Small intestine (tissue), 7 donors: ENCODE results near the gene ALDH1B1. TPM values are rescaled to one million over a fixed set of nuclear protein-coding genes. Genes with fewer than 3 reads are reported as not detected.
A peak's percentile ranks its signal among the peaks of the same experiment; 100 is the strongest.

Experiments used
- DNase-seq, 2 donors: peaks; one replicate each; pipeline versions ENCODE4 v3.0.0 to v3.0.0-alpha.2; 2013
- FAIRE-seq: peaks from 2 replicates; lab custom pipeline; 2012; peaks lifted over from hg19 to GRCh38; lab: Jason Lieb, UNC
- H3K27ac ChIP-seq, 3 donors: one replicate each; pipeline ENCODE4 v1.5.1; 2013; ENCODE audit warnings: low read length in 2 of 3, mild to moderate bottlenecking in 2 of 3, control low read depth in 1 of 3, inconsistent platforms in 1 of 3, low read depth in 1 of 3, moderate library complexity in 1 of 3
- H3K27me3 ChIP-seq, 3 donors: one replicate each; pipeline ENCODE4 v1.6.1; 2013; ENCODE audit warnings: low read length in 3 of 3, inconsistent platforms in 1 of 3; ENCODE audit not compliant: control insufficient read depth in 3 of 3, insufficient read depth in 3 of 3
- H3K36me3 ChIP-seq, 3 donors: one replicate each; pipeline ENCODE4 v1.6.1; 2013; ENCODE audit warnings: low read length in 3 of 3, inconsistent platforms in 1 of 3, low read depth in 1 of 3, mild to moderate bottlenecking in 1 of 3, moderate library complexity in 1 of 3; ENCODE audit not compliant: control insufficient read depth in 3 of 3, insufficient read depth in 2 of 3
- H3K4me1 ChIP-seq, 3 donors: one replicate each; pipeline ENCODE4 v1.6.1; 2013; ENCODE audit warnings: low read length in 2 of 3, inconsistent platforms in 1 of 3, low read depth in 1 of 3, mild to moderate bottlenecking in 1 of 3, moderate library complexity in 1 of 3; ENCODE audit not compliant: control insufficient read depth in 3 of 3, insufficient read depth in 2 of 3
- H3K4me3 ChIP-seq, 3 donors: one replicate each; pipeline ENCODE4 v1.5.1; 2013; ENCODE audit warnings: low read length in 3 of 3, control low read depth in 1 of 3, inconsistent platforms in 1 of 3, low read depth in 1 of 3, mild to moderate bottlenecking in 1 of 3, moderate library complexity in 1 of 3
- H3K9me3 ChIP-seq, 2 donors: one replicate each; pipeline ENCODE4 v1.6.1; 2013; ENCODE audit warnings: low read depth in 1 of 2, low read length in 1 of 2; ENCODE audit not compliant: control insufficient read depth in 2 of 2, insufficient read depth in 1 of 2
- WGBS, 3 donors: extraction: QIAGEN DNeasy Blood & Tissue Kit; methylation state at CpG; one replicate each; pipeline ENCODE4 v1.1.7; 2013; 5-methylcytosine and 5-hydroxymethylcytosine counted together
- polyA plus RNA-seq, 4 donors: library from polyadenylated mRNA; stranded (reverse) in 3 of 4; unstranded in 1 of 4; fragments of 200-250 nt in 3 of 4; fragments of 120-200 nt in 1 of 4; gene quantifications; one replicate each; pipeline versions ENCODE4 v1.2.1 to v1.2.3, GENCODE V29; 2013
- donor health status: healthy with polysubstance abuse.
- donor health status: control.
- donor health status: control.
- donor health status: Bipolar disorder and iron deficiency.
- donor health status: healthy.

ALDH1B1 gene
- polyA plus RNA-seq, 4 donors: 4.2 to 153 (median 33.8) TPM

- DNase-seq (no peak), FAIRE-seq (no peak)
- H3K27ac ChIP-seq: no peak overlapping the region
- H3K27me3 ChIP-seq: peaks cover 0 to 28% (median 13%) of the 10 kb centered on the region in 3 donors
- 91 to 100% (median 100%) methylated on average over 1 of the region's 1 CpG for WGBS, 3 donors
- no peaks in the 10 kb centered on the region for H3K4me1 ChIP-seq
- no peak overlapping the region for H3K4me3 ChIP-seq
- H3K36me3 ChIP-seq: no peaks in the 10 kb centered on the region
- no peaks in the 10 kb centered on the region for H3K9me3 ChIP-seq
These were observed 25.9 kb downstream of the ALDH1B1 start for GRCh38 chr9:38418366-38418765.

- no peaks in the 10 kb centered on the region for H3K9me3 ChIP-seq
- DNase-seq (no peak), FAIRE-seq (no peak)
- H3K36me3 ChIP-seq: no peaks in the 10 kb centered on the region
- 74 to 80% (median 75%) methylated on average over 5 of the region's 5 CpGs for WGBS, 3 donors
- H3K27ac ChIP-seq: no peak overlapping the region
- H3K4me3 ChIP-seq: no peak overlapping the region
- no peaks in the 10 kb centered on the region for H3K4me1 ChIP-seq
- H3K27me3 ChIP-seq: peaks cover 4 to 32% (median 18%) of the 10 kb centered on the region in 3 donors
These were observed 26.7 kb downstream of the ALDH1B1 start for GRCh38 chr9:38419181-38419580.

DNA sequence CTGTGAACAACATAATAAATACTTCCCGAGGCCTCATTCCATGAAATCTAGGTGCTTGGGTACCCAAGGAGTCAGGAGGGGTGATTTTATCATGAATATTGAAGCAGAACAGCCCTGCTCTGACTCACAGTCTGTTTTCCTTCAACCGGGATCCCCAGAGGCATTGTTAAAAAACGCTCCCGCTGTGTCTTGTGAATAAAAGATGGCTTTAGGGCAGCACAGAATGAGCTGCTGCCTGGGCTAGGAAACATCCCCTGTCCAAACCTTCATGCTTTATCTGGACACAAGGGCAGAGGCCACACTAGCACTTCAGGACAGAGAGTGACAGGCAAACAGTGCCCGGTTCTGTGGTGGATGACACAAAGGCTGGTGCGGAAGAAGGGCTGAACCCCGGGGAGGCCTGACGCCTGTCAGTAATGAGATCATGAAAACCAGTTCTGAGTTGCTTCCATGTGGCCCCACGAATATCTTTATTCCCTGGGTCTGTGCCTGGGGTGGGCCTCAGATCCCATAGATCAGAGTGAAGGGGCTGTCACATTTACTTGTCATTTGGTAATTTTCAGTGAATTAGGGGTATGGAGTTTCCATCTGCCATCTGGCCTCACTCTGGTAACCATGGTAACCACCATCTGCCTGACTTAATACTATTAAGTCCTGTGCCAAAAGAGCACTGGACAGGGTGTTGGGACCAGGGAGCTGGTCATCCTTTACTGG, 29.2 kb downstream of the ALDH1B1 start:
- no peak for DNase-seq
- no peaks in the 10 kb centered on the region for H3K36me3 ChIP-seq
- peaks cover 7 to 37% (median 19%) of the 10 kb centered on the region in 3 donors for H3K27me3 ChIP-seq
- H3K9me3 ChIP-seq: no peaks in the 10 kb centered on the region
- WGBS, 3 donors: 70 to 86% (median 74%) methylated on average over 9 of the region's 9 CpGs
- FAIRE-seq: no peak
- no peaks in the 10 kb centered on the region for H3K4me1 ChIP-seq
- H3K27ac ChIP-seq: peak overlapping the region in 1 of 3 donors; percentile 8
- H3K4me3 ChIP-seq: no peak overlapping the region

GRCh38 chr9:38422555-38423260, 30.2 kb downstream of the ALDH1B1 start:
- 60 to 77% (median 68%) methylated on average over 7 of the region's 7 CpGs for WGBS, 3 donors
- no peaks in the 10 kb centered on the region for H3K4me1 ChIP-seq
- H3K27me3 ChIP-seq: peaks cover 7 to 37% (median 21%) of the 10 kb centered on the region in 3 donors
- no peaks in the 10 kb centered on the region for H3K36me3 ChIP-seq
- H3K27ac ChIP-seq: peak overlapping the region in 1 of 3 donors; percentile 8
- FAIRE-seq (no peak), DNase-seq (no peak)
- no peaks in the 10 kb centered on the region for H3K9me3 ChIP-seq
- H3K4me3 ChIP-seq: no peak overlapping the region

GRCh38 chr9:38423273-38423972, 30.9 kb downstream of the ALDH1B1 start:
- Histone ChIP-seq H3K36me3 (no peaks in the 10 kb centered on the region), H3K4me3 (peak overlapping the region in 2 of 3 donors; percentile 14 to 48), H3K4me1 (no peaks in the 10 kb centered on the region), H3K27ac (no peak overlapping the region), H3K27me3 (peaks cover 7 to 37% (median 23%) of the 10 kb centered on the region in 3 donors), H3K9me3 (no peaks in the 10 kb centered on the region)
- WGBS, 3 donors: 36 to 37% (median 36%) methylated on average over 15 of the region's 15 CpGs
- FAIRE-seq (no peak), DNase-seq (no peak)

GRCh38 chr9:38423973-38424843, 31.7 kb downstream of the ALDH1B1 start, which contains the start of gene IGFBPL1:
TSS of gene IGFBPL1 (minus strand) at chr9:38424454. CDS start at chr9:38424424, 30 bp downstream.
- Histone ChIP-seq H3K27ac (no peak within 1 kb of the TSS), H3K4me3 (peak within 1 kb of the TSS in 2 of 3 donors; percentile 24 to 48), H3K4me1 (no peaks in the 10 kb centered on the region), H3K9me3 (no peaks in the 10 kb centered on the region), H3K27me3 (peaks cover 7 to 37% (median 23%) of the 10 kb centered on the region in 3 donors), H3K36me3 (no peaks in the 10 kb centered on the region)
- 1 to 2% (median 1%) methylated on average over 87 to 115 of the region's 115 CpGs for WGBS, 3 donors
- DNase-seq (peak in 1 of 2 donors; percentile 74), FAIRE-seq (no peak)

DNA sequence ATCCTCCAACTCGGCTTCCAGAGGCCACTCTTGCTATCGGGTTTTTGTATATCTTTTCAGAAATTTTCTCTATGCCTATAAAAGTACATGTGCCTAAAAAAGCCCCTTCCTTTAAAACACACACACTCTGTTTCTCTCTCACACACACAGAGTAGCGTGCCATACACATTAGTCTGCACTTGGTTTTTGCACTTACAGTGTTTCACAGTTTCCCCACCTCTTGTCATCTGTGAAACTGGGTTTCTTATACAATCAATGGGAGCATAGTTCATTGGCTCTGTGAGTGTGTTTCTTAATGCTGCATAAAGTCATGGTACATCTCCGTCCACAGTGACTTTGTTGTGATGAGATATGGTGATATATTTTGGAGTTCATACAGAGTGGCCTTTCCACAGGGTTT, 32.4 kb downstream of the ALDH1B1 start:
- H3K9me3 ChIP-seq: no peaks in the 10 kb centered on the region
- no peaks in the 10 kb centered on the region for H3K4me1 ChIP-seq
- DNase-seq: no peak
- H3K36me3 ChIP-seq: no peaks in the 10 kb centered on the region
- FAIRE-seq: no peak
- peak overlapping the region in 1 of 3 donors; percentile 24 for H3K4me3 ChIP-seq
- H3K27ac ChIP-seq: no peak overlapping the region
- peaks cover 7 to 37% (median 23%) of the 10 kb centered on the region in 3 donors for H3K27me3 ChIP-seq
- WGBS, 3 donors: 56 to 78% (median 65%) methylated on average over 4 of the region's 4 CpGs
